Endothelial cell of umbilical vein (primary cell): Measurements from ENCODE around the gene ZNF414. TPM values are rescaled to one million over a fixed set of nuclear protein-coding genes. Genes with fewer than 3 reads are reported as not detected.

Source experiments
- BruUV-seq: library from RNA; stranded (reverse); fragments of 400-500 nt; replicated peaks from 2 replicates; lab custom pipeline; 2021; lab: Mats Ljungman, UMichigan
- CTCF ChIA-PET: fragments of 300-600, 350-600 bp; sonication (Branson Sonifier 250); formaldehyde crosslinking; loops from one replicate; lab custom pipeline; 2021; ENCODE audit warnings: antibody characterized with exemption, inconsistent platforms; lab: Charles Lee
- POLR2A ChIA-PET: fragments of 300-600, 350-600 bp; sonication (Branson Sonifier 250); formaldehyde crosslinking; loops from one replicate; lab custom pipeline; 2021; ENCODE audit warnings: antibody characterized with exemption, inconsistent platforms; lab: Charles Lee
- DNase-seq: peaks from one replicate; pipeline ENCODE4 v3.0.0-alpha.2; 2011; ENCODE audit warnings: low read depth, low spot score
- FAIRE-seq: peaks from 2 replicates; lab custom pipeline; 2011; peaks lifted over from hg19 to GRCh38; lab: Jason Lieb, UNC
- H2AFZ ChIP-seq: 2 replicates; pipeline ENCODE4 v1.6.0; 2012; ENCODE audit warnings: low read depth, low read length, control low read depth, inconsistent platforms
- H3K27ac ChIP-seq: 2 replicates; pipeline ENCODE4 v1.5.1; 2011; ENCODE audit warnings: low read depth, mild to moderate bottlenecking, control low read depth, low read length, moderate library complexity; ENCODE audit not compliant: insufficient read depth
- H3K27me3 ChIP-seq, 2 experiments: 2 replicates each; pipeline versions ENCODE4 v1.6.0 to v1.6.1; 2011; ENCODE audit warnings: low read length in 2 of 2, mixed read lengths in 1 of 2; ENCODE audit not compliant: control insufficient read depth in 2 of 2, insufficient read depth in 2 of 2
- H3K36me3 ChIP-seq, 2 experiments: 2 replicates in 1 of 2; 3 replicates in 1 of 2; pipeline ENCODE4 v1.5.1; 2011; ENCODE audit warnings: low read length in 2 of 2, mild to moderate bottlenecking in 1 of 2, moderate library complexity in 1 of 2; ENCODE audit not compliant: control insufficient read depth in 2 of 2, insufficient read depth in 2 of 2; ENCODE audit errors: extremely low read depth in 1 of 2
- H3K4me1 ChIP-seq: 3 replicates; pipeline ENCODE4 v1.5.1; 2011; ENCODE audit warnings: mild to moderate bottlenecking, low read length; ENCODE audit not compliant: control insufficient read depth, insufficient read depth; ENCODE audit errors: extremely low read depth
- H3K4me2 ChIP-seq: 2 replicates; pipeline ENCODE4 v1.6.1; 2011; ENCODE audit warnings: low read length, control low read depth, mixed read lengths; ENCODE audit not compliant: insufficient read depth
- H3K4me3 ChIP-seq, 3 experiments: fragments of 200-600 bp in 1 of 3; sonication (generic), shearing (Covaris generic) in 1 of 3; replicated peaks in 1 of 3; 2 replicates each; pipeline ENCODE4 v1.5.1; 2011 to 2016; ENCODE audit warnings: control low read depth in 3 of 3, low read length in 3 of 3, mild to moderate bottlenecking in 2 of 3, inconsistent platforms in 1 of 3, low read depth in 1 of 3, moderate library complexity in 1 of 3; ENCODE audit not compliant: insufficient read depth in 1 of 3
- H3K79me2 ChIP-seq: 2 replicates; pipeline ENCODE4 v1.6.0; 2012; ENCODE audit warnings: low read length, inconsistent platforms; ENCODE audit not compliant: control insufficient read depth, insufficient read depth
- H3K9ac ChIP-seq: replicated peaks from 2 replicates; pipeline ENCODE3; 2011; ENCODE audit warnings: low read length, control low read depth; ENCODE audit not compliant: insufficient read depth; ENCODE audit errors: extremely low read depth
- H3K9me1 ChIP-seq: replicated peaks from 3 replicates; pipeline ENCODE4 v1.6.0; 2011; ENCODE audit warnings: mild to moderate bottlenecking, low read length; ENCODE audit not compliant: control insufficient read depth, insufficient read depth; ENCODE audit errors: extremely low read depth
- H3K9me3 ChIP-seq: replicated peaks from 2 replicates; pipeline ENCODE4 v1.5.1; 2012; ENCODE audit warnings: low read length, inconsistent platforms; ENCODE audit not compliant: control insufficient read depth, insufficient read depth
- H4K20me1 ChIP-seq: replicated peaks from 2 replicates; pipeline ENCODE3; 2011; ENCODE audit warnings: mild to moderate bottlenecking, low read length; ENCODE audit not compliant: control insufficient read depth, insufficient read depth; ENCODE audit errors: extremely low read depth
- EZH2 ChIP-seq: IDR thresholded peaks from 2 replicates; pipeline ENCODE4 v1.6.1; 2012; ENCODE audit warnings: borderline replicate concordance, low read depth, mild to moderate bottlenecking, moderate library complexity, low read length, inconsistent platforms; ENCODE audit not compliant: severe bottlenecking
- FOS ChIP-seq: IDR thresholded peaks from 2 replicates; pipeline ENCODE4 v1.6.1; 2011; ENCODE audit warnings: mild to moderate bottlenecking, low read length, moderate library complexity, borderline replicate concordance; ENCODE audit not compliant: insufficient read depth
- GATA2 ChIP-seq: IDR thresholded peaks from 2 replicates; pipeline ENCODE4 v1.7.0; 2011; ENCODE audit warnings: low read depth, mild to moderate bottlenecking, moderate library complexity, mixed read lengths, low read length; ENCODE audit not compliant: insufficient read length, insufficient read depth
- JUN ChIP-seq: IDR thresholded peaks from 2 replicates; pipeline ENCODE4 v1.6.1; 2011; ENCODE audit warnings: borderline replicate concordance, low read depth; ENCODE audit not compliant: insufficient read length, insufficient read depth
- MYC ChIP-seq: IDR thresholded peaks from one replicate; pipeline ENCODE4 v1.6.1; 2011; ENCODE audit warnings: mild to moderate bottlenecking, low read depth, low read length
- POLR2A ChIP-seq: IDR thresholded peaks from 2 replicates; pipeline ENCODE4 v1.6.1; 2012; ENCODE audit warnings: low read depth, mild to moderate bottlenecking, control low read depth, low read length
- POLR2AphosphoS5 ChIP-seq: IDR thresholded peaks from 2 replicates; pipeline ENCODE4 v1.6.1; 2012; ENCODE audit warnings: low read depth, mild to moderate bottlenecking, control low read depth, low read length, moderate library complexity; ENCODE audit not compliant: insufficient read depth
- dilution Hi-C: fragments of 300-500 bp; cut with MboI; formaldehyde crosslinking; loops from one replicate; pipeline ENCODE4 v1.15.0; 2019; ENCODE audit warnings: low sequenced_read_pairs; ENCODE audit not compliant: extremely low pct_ligation_motif_present
- intact Hi-C: fragments of 100-400 bp; cut with micrococcal nuclease; formaldehyde crosslinking; loops from one replicate; pipeline ENCODE4 v1.10.0; 2022
- polyA plus RNA-seq, 4 experiments: library from polyadenylated mRNA; depleted of rRNA in 3 of 4; stranded (reverse) in 3 of 4; unstranded in 1 of 4; fragments of >200 nt; gene quantifications; 2 replicates each; pipeline versions ENCODE4 v1.2.1 to v1.2.3, GENCODE V29; 2011 to 2012; ENCODE audit warnings: missing spikeins in 1 of 4
- total RNA-seq: library from RNA; stranded (reverse); gene quantifications from 2 replicates; pipeline ENCODE4 v1.2.3, GENCODE V29; 2021
- TF ChIP-seq, protein P1 (sequence below), 2 donors: IDR thresholded peaks; 1 replicate in 1 of 2; 2 replicates in 1 of 2; pipeline ENCODE4 v1.5.1; 2011; ENCODE audit warnings: low read length in 2 of 2, mild to moderate bottlenecking in 2 of 2, moderate library complexity in 2 of 2, control low read depth in 1 of 2, inconsistent platforms in 1 of 2, low read depth in 1 of 2; ENCODE audit not compliant: insufficient read depth in 1 of 2; ENCODE audit errors: extremely low read depth in 1 of 2
- TF ChIP-seq, protein P2 (sequence below): IDR thresholded peaks from 2 replicates; pipeline ENCODE4 v1.6.1; 2011; ENCODE audit not compliant: insufficient read depth, insufficient read length

Gene ZNF414
- total and polyA plus RNA-seq, 2 donors (not counting 3 experiments of a cell fraction or from before 2014, with no cell fraction given), result 11.6 to 20.6 TPM

DNA sequence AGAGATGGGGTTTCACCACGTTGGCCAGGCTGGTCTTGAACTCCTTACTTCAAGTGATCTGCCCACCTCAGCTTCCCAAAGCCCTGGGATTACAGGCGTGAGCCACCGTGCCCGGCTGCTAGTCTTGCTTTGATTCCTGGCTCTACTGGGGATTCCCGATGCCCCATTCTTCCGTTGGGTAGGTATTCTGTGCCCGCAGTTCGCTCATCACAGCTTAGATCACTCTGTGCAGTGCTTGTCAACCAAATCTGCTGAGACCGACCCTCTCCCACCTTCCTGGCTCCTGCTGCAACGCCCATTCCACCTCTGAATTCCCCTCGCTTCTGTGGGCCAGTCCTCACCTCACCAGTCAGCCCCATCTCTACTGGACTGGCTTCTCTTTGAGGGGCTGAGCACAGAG lies 4.6 kb upstream of the ZNF414 start:
- Histone ChIP-seq H3K27ac (no peak overlapping the region), H3K9me3 (no peaks in the 10 kb centered on the region), H3K79me2 (no peaks in the 10 kb centered on the region), H3K4me2 (no peak overlapping the region), H4K20me1 (no peaks in the 10 kb centered on the region), H3K9me1 (no peaks in the 10 kb centered on the region), H3K27me3 (peaks cover 1 to 4% of the 10 kb centered on the region in 2 experiments), H3K4me3 (no peak overlapping the region), H3K4me1 (peaks cover 2% of the 10 kb centered on the region), H3K9ac (no peak overlapping the region), H3K36me3 (no peaks in the 10 kb centered on the region), H2AFZ (no peak overlapping the region)
- dilution Hi-C loops (no loop called here), intact Hi-C loops (no loop called here)
- TF ChIP-seq FOS (no peak), GATA2 (no peak), POLR2A (no peak), EZH2 (no peak), MYC (no peak), POLR2AphosphoS5 (no peak), JUN (no peak)
- TF ChIP-seq, protein P1, sequence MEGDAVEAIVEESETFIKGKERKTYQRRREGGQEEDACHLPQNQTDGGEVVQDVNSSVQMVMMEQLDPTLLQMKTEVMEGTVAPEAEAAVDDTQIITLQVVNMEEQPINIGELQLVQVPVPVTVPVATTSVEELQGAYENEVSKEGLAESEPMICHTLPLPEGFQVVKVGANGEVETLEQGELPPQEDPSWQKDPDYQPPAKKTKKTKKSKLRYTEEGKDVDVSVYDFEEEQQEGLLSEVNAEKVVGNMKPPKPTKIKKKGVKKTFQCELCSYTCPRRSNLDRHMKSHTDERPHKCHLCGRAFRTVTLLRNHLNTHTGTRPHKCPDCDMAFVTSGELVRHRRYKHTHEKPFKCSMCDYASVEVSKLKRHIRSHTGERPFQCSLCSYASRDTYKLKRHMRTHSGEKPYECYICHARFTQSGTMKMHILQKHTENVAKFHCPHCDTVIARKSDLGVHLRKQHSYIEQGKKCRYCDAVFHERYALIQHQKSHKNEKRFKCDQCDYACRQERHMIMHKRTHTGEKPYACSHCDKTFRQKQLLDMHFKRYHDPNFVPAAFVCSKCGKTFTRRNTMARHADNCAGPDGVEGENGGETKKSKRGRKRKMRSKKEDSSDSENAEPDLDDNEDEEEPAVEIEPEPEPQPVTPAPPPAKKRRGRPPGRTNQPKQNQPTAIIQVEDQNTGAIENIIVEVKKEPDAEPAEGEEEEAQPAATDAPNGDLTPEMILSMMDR (IDR thresholded peaks at IDR 0.05; ENCODE audit: extremely low read depth in 1 of 2, insufficient read depth in 1 of 2, low read depth in 1 of 2, low read length in 2 of 2), result no peak
- TF ChIP-seq, protein P2, sequence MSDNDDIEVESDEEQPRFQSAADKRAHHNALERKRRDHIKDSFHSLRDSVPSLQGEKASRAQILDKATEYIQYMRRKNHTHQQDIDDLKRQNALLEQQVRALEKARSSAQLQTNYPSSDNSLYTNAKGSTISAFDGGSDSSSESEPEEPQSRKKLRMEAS, result no peak
- DNase-seq, result no peak
- BruUV-seq, result no TSS peak
- ChIA-PET POLR2A (no interaction called here), CTCF (interaction anchor here (0.9 to 1.9 kb wide), 2 partner anchors 60 to 165 kb away, joined by 4 to 5 read pairs; no protein-coding TSS in a partner anchor)
- no peak for FAIRE-seq
